Glutamatergic neuron (in vitro differentiated cells): ENCODE results near the gene CD96. TPM values are rescaled to one million over a fixed set of nuclear protein-coding genes. Genes with fewer than 3 reads are reported as not detected.

Experiments used
- DNase-seq: peaks from one replicate; pipeline ENCODE4 v3.0.0; 2022
- H3K27ac Mint-ChIP-seq: one replicate; pipeline ENCODE4 v1.8.0; 2020; ENCODE audit warnings: mild to moderate bottlenecking, mixed read lengths, inconsistent platforms; ENCODE audit not compliant: unreplicated experiment
- H3K27me3 Mint-ChIP-seq: one replicate; pipeline ENCODE4 v1.8.0; 2020; ENCODE audit warnings: mild to moderate bottlenecking, moderate library complexity, mixed read lengths, inconsistent platforms; ENCODE audit not compliant: unreplicated experiment
- H3K36me3 Mint-ChIP-seq: one replicate; pipeline ENCODE4 v1.8.0; 2020; ENCODE audit warnings: mild to moderate bottlenecking, mixed read lengths, inconsistent platforms; ENCODE audit not compliant: unreplicated experiment
- H3K4me1 Mint-ChIP-seq: one replicate; pipeline ENCODE4 v1.8.0; 2020; ENCODE audit warnings: mild to moderate bottlenecking, low read depth, mixed read lengths, inconsistent platforms; ENCODE audit not compliant: unreplicated experiment
- H3K4me3 Mint-ChIP-seq: one replicate; pipeline ENCODE4 v1.8.0; 2020; ENCODE audit warnings: mild to moderate bottlenecking, mixed read lengths, inconsistent platforms; ENCODE audit not compliant: unreplicated experiment
- H3K9me3 Mint-ChIP-seq: one replicate; pipeline ENCODE4 v1.8.0; 2020; ENCODE audit warnings: mild to moderate bottlenecking, moderate library complexity, mixed read lengths, inconsistent platforms; ENCODE audit not compliant: unreplicated experiment
- CTCF ChIP-seq: fragments of 200-600 bp; sonication (generic); IDR thresholded peaks from one replicate; pipeline ENCODE4 v1.5.0; 2021; ENCODE audit not compliant: partially characterized antibody, unreplicated experiment
- total RNA-seq: library from RNA; stranded (reverse); fragmentation: NEBNext Ultra II Directional; extraction: Animal tissue kit (Norgen Biotek cat#: 25700); gene quantifications from one replicate; pipeline ENCODE4 v1.2.1, GENCODE V29; 2021; ENCODE audit not compliant: unreplicated experiment

CD96 gene
- total RNA-seq, 1 donor from 2014 or later, result not detected

GRCh38 chr3:111616417-111617105, 74.6 kb downstream of the CD96 start:
- Mint-ChIP-seq H3K9me3 (peaks cover 8% of the 10 kb centered on the region), H3K36me3 (no peaks in the 10 kb centered on the region), H3K4me1 (no peaks in the 10 kb centered on the region), H3K27ac (no peak overlapping the region), H3K4me3 (no peak overlapping the region), H3K27me3 (no peaks in the 10 kb centered on the region)
- no peak for TF ChIP-seq CTCF
- DNase-seq, result no peak

GRCh38 chr3:111617406-111617805, 75.4 kb downstream of the CD96 start:
- H3K27ac Mint-ChIP-seq, result no peak overlapping the region

GRCh38 chr3:111617912-111618601, 76.1 kb downstream of the CD96 start:
- TF ChIP-seq CTCF, result no peak
- H3K4me3 Mint-ChIP-seq, result no peak overlapping the region
- H3K27me3 Mint-ChIP-seq, result no peaks in the 10 kb centered on the region
- no peak overlapping the region for H3K27ac Mint-ChIP-seq
- no peaks in the 10 kb centered on the region for H3K4me1 Mint-ChIP-seq
- H3K36me3 Mint-ChIP-seq, result no peaks in the 10 kb centered on the region
- H3K9me3 Mint-ChIP-seq, result peaks cover 7% of the 10 kb centered on the region
- DNase-seq, result no peak

More at GRCh38 chr3:111617406-111617805, 75.4 kb downstream of the CD96 start:
- no peak for TF ChIP-seq CTCF
- no peaks in the 10 kb centered on the region for H3K36me3 Mint-ChIP-seq
- no peaks in the 10 kb centered on the region for H3K4me1 Mint-ChIP-seq
- no peak overlapping the region for H3K4me3 Mint-ChIP-seq
- H3K9me3 Mint-ChIP-seq, result peaks cover 7% of the 10 kb centered on the region
- H3K27me3 Mint-ChIP-seq, result no peaks in the 10 kb centered on the region
- no peak for DNase-seq

GRCh38 chr3:111618945-111619344, 76.9 kb downstream of the CD96 start:
- H3K27me3 Mint-ChIP-seq, result no peaks in the 10 kb centered on the region
- no peaks in the 10 kb centered on the region for H3K4me1 Mint-ChIP-seq
- no peak overlapping the region for H3K27ac Mint-ChIP-seq
- no peak for TF ChIP-seq CTCF
- no peaks in the 10 kb centered on the region for H3K36me3 Mint-ChIP-seq
- no peak overlapping the region for H3K4me3 Mint-ChIP-seq
- H3K9me3 Mint-ChIP-seq, result peaks cover 7% of the 10 kb centered on the region
- DNase-seq, result no peak

- H3K4me1 Mint-ChIP-seq, result no peaks in the 10 kb centered on the region
- no peak overlapping the region for H3K27ac Mint-ChIP-seq
- H3K36me3 Mint-ChIP-seq, result no peaks in the 10 kb centered on the region
- no peak overlapping the region for H3K4me3 Mint-ChIP-seq
- no peaks in the 10 kb centered on the region for H3K27me3 Mint-ChIP-seq
- H3K9me3 Mint-ChIP-seq, result peaks cover 7% of the 10 kb centered on the region
- no peak for DNase-seq
- TF ChIP-seq CTCF, result no peak
Observed at GRCh38 chr3:111619833-111620232, 77.8 kb downstream of the CD96 start.
